H9 (cell line): ENCODE data around the gene TTC33. TPM values are rescaled to one million over a fixed set of nuclear protein-coding genes. Genes with fewer than 3 reads are reported as not detected.
"Not testable (repeated sequence)": the region's sequence is repeated elsewhere in the genome, so short reads cannot be mapped to it uniquely, and the experiment has no call there.

Source experiments
- DNase-seq: peaks from one replicate; pipeline ENCODE4 v3.0.0-alpha.2; 2017
- H2AFZ ChIP-seq: one replicate; pipeline ENCODE4 v1.6.1; 2013; ENCODE audit warnings: mild to moderate bottlenecking, low read length, control low read depth, moderate library complexity
- H2AK5ac ChIP-seq: 2 replicates; pipeline ENCODE4 v1.6.1; 2013; ENCODE audit warnings: low read length, control low read depth, mixed read lengths; ENCODE audit not compliant: insufficient read length
- H2BK120ac ChIP-seq: one replicate; pipeline ENCODE4 v1.6.1; 2013; ENCODE audit warnings: low read depth, mild to moderate bottlenecking, low read length, control low read depth, inconsistent platforms; ENCODE audit not compliant: poor library complexity, severe bottlenecking
- H2BK12ac ChIP-seq: 2 replicates; pipeline ENCODE4 v1.6.1; 2013; ENCODE audit warnings: low read length, control low read depth, mixed read lengths, low read depth; ENCODE audit not compliant: insufficient read length
- H2BK15ac ChIP-seq: 2 replicates; pipeline ENCODE4 v1.6.1; 2013; ENCODE audit warnings: low read depth, low read length, control low read depth
- H2BK20ac ChIP-seq: one replicate; pipeline ENCODE4 v1.6.1; 2013; ENCODE audit warnings: low read depth, mild to moderate bottlenecking, low read length, control low read depth, inconsistent platforms; ENCODE audit not compliant: poor library complexity, severe bottlenecking
- H2BK5ac ChIP-seq: 2 replicates; pipeline ENCODE4 v1.6.1; 2013; ENCODE audit warnings: low read length, control low read depth, mixed read lengths; ENCODE audit not compliant: insufficient read length
- H3K14ac ChIP-seq: 2 replicates; pipeline ENCODE4 v1.6.1; 2013; ENCODE audit warnings: low read length, control low read depth; ENCODE audit not compliant: insufficient read depth
- H3K18ac ChIP-seq: 2 replicates; pipeline ENCODE4 v1.6.1; 2013; ENCODE audit warnings: low read depth, mild to moderate bottlenecking, mixed read lengths, low read length, control low read depth; ENCODE audit not compliant: insufficient read length
- H3K23ac ChIP-seq: 2 replicates; pipeline ENCODE4 v1.6.1; 2013; ENCODE audit warnings: low read length, control low read depth, mixed read lengths, low read depth; ENCODE audit not compliant: insufficient read length
- H3K23me2 ChIP-seq: 2 replicates; pipeline ENCODE4 v1.6.1; 2013; ENCODE audit warnings: low read depth, mild to moderate bottlenecking, mixed read lengths, low read length, control low read depth; ENCODE audit not compliant: insufficient read length, poor library complexity, severe bottlenecking
- H3K27ac ChIP-seq: 2 replicates; pipeline ENCODE4 v1.5.1; 2013; ENCODE audit warnings: low read length, control low read depth, mixed read lengths, low read depth; ENCODE audit not compliant: insufficient read length
- H3K27me3 ChIP-seq: 2 replicates; pipeline ENCODE4 v1.6.1; 2013; ENCODE audit warnings: low read length, control low read depth, inconsistent platforms; ENCODE audit not compliant: insufficient read depth
- H3K4ac ChIP-seq: 2 replicates; pipeline ENCODE4 v1.6.1; 2013; ENCODE audit warnings: low read depth, mild to moderate bottlenecking, control low read depth, inconsistent platforms, low read length, moderate library complexity
- H3K4me1 ChIP-seq: 2 replicates; pipeline ENCODE4 v1.6.1; 2013; ENCODE audit warnings: low read length, control low read depth, inconsistent platforms; ENCODE audit not compliant: insufficient read depth
- H3K4me2 ChIP-seq: 2 replicates; pipeline ENCODE4 v1.6.1; 2013; ENCODE audit warnings: low read length, control low read depth, mixed read lengths; ENCODE audit not compliant: insufficient read length, insufficient read depth
- H3K56ac ChIP-seq: 2 replicates; pipeline ENCODE4 v1.6.1; 2013; ENCODE audit warnings: low read depth, mild to moderate bottlenecking, mixed read lengths, low read length, control low read depth; ENCODE audit not compliant: insufficient read length
- H3K79me1 ChIP-seq: 2 replicates; pipeline ENCODE4 v1.6.1; 2013; ENCODE audit warnings: low read depth, mild to moderate bottlenecking, moderate library complexity, low read length, control low read depth, inconsistent platforms; ENCODE audit not compliant: insufficient read depth, poor library complexity, severe bottlenecking
- H3K79me2 ChIP-seq: 2 replicates; pipeline ENCODE4 v1.6.1; 2013; ENCODE audit warnings: low read length, control low read depth, inconsistent platforms; ENCODE audit not compliant: insufficient read depth
- H3K9ac ChIP-seq: 2 replicates; pipeline ENCODE4 v1.6.1; 2013; ENCODE audit warnings: low read length, control low read depth, mixed read lengths; ENCODE audit not compliant: insufficient read length; ENCODE audit errors: extremely low read depth
- H3K9me3 ChIP-seq: one replicate; pipeline ENCODE4 v1.6.1; 2013; ENCODE audit warnings: low read depth, low read length, inconsistent platforms; ENCODE audit not compliant: control insufficient read depth
- H3T11ph ChIP-seq: one replicate; pipeline ENCODE4 v1.6.1; 2013; ENCODE audit warnings: mild to moderate bottlenecking, low read length, control low read depth, inconsistent platforms
- H4K20me1 ChIP-seq: one replicate; pipeline ENCODE4 v1.6.1; 2013; ENCODE audit not compliant: control insufficient read depth, insufficient read length, insufficient read depth
- H4K5ac ChIP-seq: 2 replicates; pipeline ENCODE4 v1.6.1; 2013; ENCODE audit warnings: low read depth, mild to moderate bottlenecking, mixed read lengths, low read length, control low read depth; ENCODE audit not compliant: insufficient read length
- H4K8ac ChIP-seq: replicated peaks from 2 replicates; pipeline ENCODE4 v1.6.1; 2013; ENCODE audit warnings: low read length, control low read depth, mixed read lengths, low read depth; ENCODE audit not compliant: insufficient read length
- H4K91ac ChIP-seq: 2 replicates; pipeline ENCODE4 v1.6.1; 2013; ENCODE audit warnings: low read depth, mild to moderate bottlenecking, moderate library complexity, mixed read lengths, low read length, control low read depth; ENCODE audit not compliant: insufficient read length
- H3K27ac Mint-ChIP-seq, 3 experiments: 2 replicates in 2 of 3; 3 replicates in 1 of 3; pipeline ENCODE4 v1.8.0; 2020 to 2021; ENCODE audit warnings: mixed read lengths in 3 of 3, mild to moderate bottlenecking in 1 of 3, moderate library complexity in 1 of 3
- H3K27me3 Mint-ChIP-seq: 2 replicates; pipeline ENCODE4 v1.8.0; 2021; ENCODE audit warnings: low read depth, mild to moderate bottlenecking, moderate library complexity, mixed read lengths
- H3K36me3 Mint-ChIP-seq, 3 experiments: 2 replicates in 2 of 3; 3 replicates in 1 of 3; pipeline ENCODE4 v1.8.0; 2020 to 2021; ENCODE audit warnings: low read depth in 3 of 3, mixed read lengths in 3 of 3; ENCODE audit not compliant: insufficient read depth in 1 of 3
- H3K4me1 Mint-ChIP-seq, 2 experiments: 2 replicates each; pipeline ENCODE4 v1.8.0; 2020; ENCODE audit warnings: mixed read lengths in 2 of 2
- H3K4me3 Mint-ChIP-seq, 2 experiments: 2 replicates in 1 of 2; 3 replicates in 1 of 2; pipeline ENCODE4 v1.8.0; 2020 to 2021; ENCODE audit warnings: mild to moderate bottlenecking in 2 of 2, mixed read lengths in 2 of 2, moderate library complexity in 1 of 2
- H3K9me3 Mint-ChIP-seq, 2 experiments: 2 replicates in 1 of 2; 3 replicates in 1 of 2; pipeline ENCODE4 v1.8.0; 2020; ENCODE audit warnings: mild to moderate bottlenecking in 2 of 2, mixed read lengths in 2 of 2, moderate library complexity in 1 of 2
- total RNA-seq: library from RNA; stranded (reverse); gene quantifications from 2 replicates; pipeline ENCODE4 v1.2.1, GENCODE V29; 2021
- TF ChIP-seq, protein P1 (sequence below): fragments of 200-600 bp; sonication (generic); conservative IDR thresholded peaks from 3 replicates; pipeline ENCODE4 v1.8.0; 2021; ENCODE audit warnings: antibody characterized with exemption, mild to moderate bottlenecking

The TTC33 gene
- total RNA-seq, 1 experiment from 2014 or later, result 7.3 TPM

DNA sequence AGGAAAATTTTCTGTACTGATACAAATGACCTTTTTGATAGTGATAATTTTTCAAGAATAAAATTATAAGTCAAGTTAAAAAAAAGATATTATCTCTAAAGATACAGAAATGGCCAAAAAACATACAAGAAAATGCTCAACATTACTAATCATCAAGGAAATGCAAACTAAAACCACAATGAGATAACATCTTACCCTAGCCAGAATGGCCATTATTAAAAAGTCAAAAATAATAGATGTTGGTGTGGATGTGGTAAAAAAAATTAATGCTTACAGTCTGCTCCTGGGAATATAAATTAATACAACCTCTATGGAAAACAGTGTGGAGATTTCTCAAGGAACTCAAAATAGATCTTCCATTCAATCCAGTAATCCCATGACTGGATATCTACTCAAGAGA, 99.0 kb downstream of the TTC33 start:
- H3K9ac ChIP-seq, result no peak overlapping the region
- H3K18ac ChIP-seq, result no peak overlapping the region
- H3K4me1 Mint-ChIP-seq, result no peaks in the 10 kb centered on the region
- H3K27me3 ChIP-seq, result no peaks in the 10 kb centered on the region
- H4K20me1 ChIP-seq, result no peaks in the 10 kb centered on the region
- H3K27ac ChIP-seq, result no peak overlapping the region
- H3K9me3 Mint-ChIP-seq, result no peaks in the 10 kb centered on the region
- H3K9me3 ChIP-seq, result no peaks in the 10 kb centered on the region
- H4K91ac ChIP-seq, result no peak overlapping the region
- no peak overlapping the region for H2AK5ac ChIP-seq
- H2BK120ac ChIP-seq, result no peak overlapping the region
- no peak overlapping the region for H3K4me3 Mint-ChIP-seq
- H3K56ac ChIP-seq, result no peak overlapping the region
- H2BK15ac ChIP-seq, result no peak overlapping the region
- no peak for DNase-seq
- no peak overlapping the region for H4K5ac ChIP-seq
- no peak overlapping the region for H2BK5ac ChIP-seq
- H2BK12ac ChIP-seq, result no peak overlapping the region
- H3K4me2 ChIP-seq, result no peak overlapping the region
- no peaks in the 10 kb centered on the region for H3K79me1 ChIP-seq
- no peak overlapping the region for H4K8ac ChIP-seq
- no peak overlapping the region for H3K23ac ChIP-seq
- H2AFZ ChIP-seq, result no peak overlapping the region
- TF ChIP-seq, protein P1, sequence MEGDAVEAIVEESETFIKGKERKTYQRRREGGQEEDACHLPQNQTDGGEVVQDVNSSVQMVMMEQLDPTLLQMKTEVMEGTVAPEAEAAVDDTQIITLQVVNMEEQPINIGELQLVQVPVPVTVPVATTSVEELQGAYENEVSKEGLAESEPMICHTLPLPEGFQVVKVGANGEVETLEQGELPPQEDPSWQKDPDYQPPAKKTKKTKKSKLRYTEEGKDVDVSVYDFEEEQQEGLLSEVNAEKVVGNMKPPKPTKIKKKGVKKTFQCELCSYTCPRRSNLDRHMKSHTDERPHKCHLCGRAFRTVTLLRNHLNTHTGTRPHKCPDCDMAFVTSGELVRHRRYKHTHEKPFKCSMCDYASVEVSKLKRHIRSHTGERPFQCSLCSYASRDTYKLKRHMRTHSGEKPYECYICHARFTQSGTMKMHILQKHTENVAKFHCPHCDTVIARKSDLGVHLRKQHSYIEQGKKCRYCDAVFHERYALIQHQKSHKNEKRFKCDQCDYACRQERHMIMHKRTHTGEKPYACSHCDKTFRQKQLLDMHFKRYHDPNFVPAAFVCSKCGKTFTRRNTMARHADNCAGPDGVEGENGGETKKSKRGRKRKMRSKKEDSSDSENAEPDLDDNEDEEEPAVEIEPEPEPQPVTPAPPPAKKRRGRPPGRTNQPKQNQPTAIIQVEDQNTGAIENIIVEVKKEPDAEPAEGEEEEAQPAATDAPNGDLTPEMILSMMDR, result no peak
- H3K23me2 ChIP-seq, result no peaks in the 10 kb centered on the region
- H3T11ph ChIP-seq, result no peak overlapping the region
- no peaks in the 10 kb centered on the region for H3K4me1 ChIP-seq
- no peak overlapping the region for H3K27ac Mint-ChIP-seq
- peaks cover 3% of the 10 kb centered on the region; the same call in 1 of the 2 replicates for H3K27me3 Mint-ChIP-seq
- H3K14ac ChIP-seq, result no peak overlapping the region
- no peaks in the 10 kb centered on the region for H3K36me3 Mint-ChIP-seq
- no peak overlapping the region for H3K4ac ChIP-seq
- no peaks in the 10 kb centered on the region for H3K79me2 ChIP-seq
- H2BK20ac ChIP-seq, result no peak overlapping the region

DNA sequence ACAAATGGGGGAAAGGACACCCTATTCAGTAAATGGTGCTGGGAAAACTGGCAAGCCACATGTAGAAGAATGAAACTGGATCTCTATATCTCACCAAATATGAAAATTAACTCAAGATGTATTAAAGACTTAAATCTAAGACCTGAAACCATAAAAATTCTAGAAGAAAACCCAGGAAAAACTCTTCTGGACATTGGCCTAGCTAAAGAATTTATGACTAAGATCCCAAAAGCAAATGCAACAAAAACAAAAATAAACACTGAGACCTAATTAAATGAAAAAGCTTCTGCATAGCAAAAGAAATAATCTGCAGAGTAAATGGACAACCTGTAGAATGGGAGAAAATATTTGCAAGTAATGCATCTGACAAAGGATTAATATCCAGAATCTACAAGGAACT, 99.7 kb downstream of the TTC33 start:
- not testable (repeated sequence) for H3K9me3 Mint-ChIP-seq

More for the DNA sequence above, 99.7 kb downstream of the TTC33 start:
- H2BK15ac ChIP-seq, H3K27me3 ChIP-seq, H2BK120ac ChIP-seq, H3K4me1 ChIP-seq, H3T11ph ChIP-seq, H2BK12ac ChIP-seq, H3K4me2 ChIP-seq, H2AFZ ChIP-seq, H4K8ac ChIP-seq, H3K4ac ChIP-seq, H2AK5ac ChIP-seq, H4K91ac ChIP-seq, H3K56ac ChIP-seq, H3K79me1 ChIP-seq, H3K27ac ChIP-seq, H2BK20ac ChIP-seq, H4K5ac ChIP-seq, DNase-seq, H3K36me3 Mint-ChIP-seq, H3K4me1 Mint-ChIP-seq, H3K18ac ChIP-seq, H3K27ac Mint-ChIP-seq, H3K9me3 ChIP-seq, H3K14ac ChIP-seq, H4K20me1 ChIP-seq, H3K23me2 ChIP-seq, H3K4me3 Mint-ChIP-seq, H3K23ac ChIP-seq, H3K79me2 ChIP-seq, H3K9ac ChIP-seq, H2BK5ac ChIP-seq, H3K27me3 Mint-ChIP-seq: not testable (repeated sequence)
